Fibroblast of mammary gland (primary cell): ENCODE data around the gene DTNA.
"Not testable (repeated sequence)": the region's sequence is repeated elsewhere in the genome, so short reads cannot be mapped to it uniquely, and the experiment has no call there.

Source experiments
- DNase-seq: peaks from one replicate; pipeline ENCODE4 v3.0.0-alpha.2; 2010; ENCODE audit warnings: low read depth
- H3K4me3 ChIP-seq: 2 replicates; pipeline ENCODE4 v1.5.1; 2011; ENCODE audit warnings: low read depth, mild to moderate bottlenecking, low read length, moderate library complexity; ENCODE audit not compliant: control insufficient read depth
- CTCF ChIP-seq: conservative IDR thresholded peaks from 2 replicates; pipeline ENCODE4 v1.5.1; 2011; ENCODE audit warnings: low read depth, low read length, inconsistent platforms; ENCODE audit not compliant: control insufficient read depth, insufficient read depth

Gene DTNA

GRCh38 chr18:34704823-34705222, 5.3 kb upstream of the DTNA start:
- DNase-seq = no peak
- no peak for TF ChIP-seq CTCF
- no peak overlapping the region for H3K4me3 ChIP-seq

GRCh38 chr18:34707670-34708069, 2.4 kb upstream of the DTNA start:
- TF ChIP-seq CTCF = no peak
- no peak overlapping the region for H3K4me3 ChIP-seq
- peak; percentile 95 for DNase-seq

- TF ChIP-seq CTCF = no peak
- peak; percentile 96 for DNase-seq
- H3K4me3 ChIP-seq = peak overlapping the region; percentile 12
These were observed 994 bp upstream of the DTNA start for GRCh38 chr18:34709104-34709503.

- H3K4me3 ChIP-seq = peak overlapping the region; percentile 52
- DNase-seq = peak; percentile 77
- no peak for TF ChIP-seq CTCF
These were observed 388 bp downstream of the DTNA start for GRCh38 chr18:34710458-34710914.

- peak; percentile 72 for DNase-seq
- TF ChIP-seq CTCF = no peak
- peak overlapping the region; percentile 52 for H3K4me3 ChIP-seq
These were observed 836 bp downstream of the DTNA start for GRCh38 chr18:34710934-34711333.

- not testable (repeated sequence) for DNase-seq, H3K4me3 ChIP-seq
These were observed 6.0 kb downstream of the DTNA start for GRCh38 chr18:34716111-34716510.

GRCh38 chr18:34718610-34719009, 8.5 kb downstream of the DTNA start:
- no peak overlapping the region for H3K4me3 ChIP-seq
- TF ChIP-seq CTCF = no peak

More at GRCh38 chr18:34718610-34719009, 8.5 kb downstream of the DTNA start:
- peak; percentile 36 for DNase-seq
